Trophoblast cell (in vitro differentiated cells and primary cell): ENCODE results near the gene CREB3L4.

Source experiments
- DNase-seq, 2 donors: peaks; one replicate each; pipeline ENCODE4 v3.0.0-alpha.2; 2016
- H2AFZ ChIP-seq: 2 replicates; pipeline ENCODE4 v1.6.1; 2013; ENCODE audit warnings: low read length, moderate library complexity, mild to moderate bottlenecking; ENCODE audit not compliant: insufficient read depth, poor library complexity
- H2AK5ac ChIP-seq: 2 replicates; pipeline ENCODE4 v1.6.1; 2013; ENCODE audit warnings: mild to moderate bottlenecking, low read length
- H2BK120ac ChIP-seq: 2 replicates; pipeline ENCODE4 v1.6.1; 2013; ENCODE audit warnings: low read length, mild to moderate bottlenecking, moderate library complexity; ENCODE audit not compliant: insufficient read depth, poor library complexity
- H2BK12ac ChIP-seq: 2 replicates; pipeline ENCODE4 v1.6.1; 2013; ENCODE audit warnings: mild to moderate bottlenecking, low read length, moderate library complexity
- H2BK5ac ChIP-seq: 2 replicates; pipeline ENCODE4 v1.6.1; 2013; ENCODE audit warnings: low read length, low read depth, moderate library complexity, mild to moderate bottlenecking; ENCODE audit not compliant: poor library complexity
- H3K14ac ChIP-seq: 2 replicates; pipeline ENCODE4 v1.6.1; 2013; ENCODE audit warnings: mild to moderate bottlenecking, low read length
- H3K18ac ChIP-seq: 2 replicates; pipeline ENCODE4 v1.6.1; 2013; ENCODE audit warnings: mild to moderate bottlenecking, low read length
- H3K23ac ChIP-seq: 2 replicates; pipeline ENCODE4 v1.6.1; 2013; ENCODE audit warnings: low read length
- H3K27ac ChIP-seq: 2 replicates; pipeline ENCODE4 v1.5.1; 2013; ENCODE audit warnings: low read depth, mild to moderate bottlenecking, inconsistent platforms, low read length, moderate library complexity
- H3K27me3 ChIP-seq: 2 replicates; pipeline ENCODE4 v1.6.1; 2013; ENCODE audit warnings: inconsistent platforms, mild to moderate bottlenecking, low read length, moderate library complexity; ENCODE audit not compliant: insufficient read depth
- H3K36me3 ChIP-seq, 2 experiments: 1 replicate in 1 of 2; 2 replicates in 1 of 2; pipeline ENCODE4 v1.6.1; 2013; ENCODE audit warnings: low read length in 2 of 2, mild to moderate bottlenecking in 2 of 2, moderate library complexity in 1 of 2; ENCODE audit not compliant: insufficient read depth in 2 of 2, control insufficient read depth in 1 of 2
- H3K4ac ChIP-seq: 2 replicates; pipeline ENCODE4 v1.6.1; 2013; ENCODE audit warnings: low read depth, mild to moderate bottlenecking, low read length, moderate library complexity
- H3K4me1 ChIP-seq, 2 experiments: 1 replicate in 1 of 2; 2 replicates in 1 of 2; pipeline ENCODE4 v1.6.1; 2013; ENCODE audit warnings: low read length in 2 of 2, mild to moderate bottlenecking in 2 of 2, moderate library complexity in 1 of 2; ENCODE audit not compliant: insufficient read depth in 2 of 2, control insufficient read depth in 1 of 2
- H3K4me2 ChIP-seq: 2 replicates; pipeline ENCODE4 v1.6.1; 2013; ENCODE audit warnings: inconsistent platforms, mild to moderate bottlenecking, low read length, moderate library complexity
- H3K4me3 ChIP-seq: 2 replicates; pipeline ENCODE4 v1.5.1; 2013; ENCODE audit warnings: mild to moderate bottlenecking, low read depth, low read length, inconsistent platforms
- H3K79me1 ChIP-seq: one replicate; pipeline ENCODE4 v1.6.1; 2013; ENCODE audit warnings: low read length
- H3K79me2 ChIP-seq: 2 replicates; pipeline ENCODE4 v1.6.1; 2013; ENCODE audit warnings: low read length, mild to moderate bottlenecking; ENCODE audit not compliant: control insufficient read depth, insufficient read depth, poor library complexity
- H3K9ac ChIP-seq: 2 replicates; pipeline ENCODE4 v1.6.1; 2013; ENCODE audit warnings: mild to moderate bottlenecking, low read length
- H3K9me3 ChIP-seq: 2 replicates; pipeline ENCODE4 v1.6.1; 2013; ENCODE audit warnings: low read depth, mild to moderate bottlenecking, control low read depth, inconsistent platforms, low read length; ENCODE audit not compliant: insufficient read depth
- H4K12ac ChIP-seq: 2 replicates; pipeline ENCODE4 v1.6.1; 2013; ENCODE audit warnings: low read depth, mild to moderate bottlenecking, low read length, moderate library complexity
- H4K8ac ChIP-seq: 2 replicates; pipeline ENCODE4 v1.6.1; 2013; ENCODE audit warnings: low read depth, mild to moderate bottlenecking, low read length, moderate library complexity
- H4K91ac ChIP-seq: one replicate; pipeline ENCODE4 v1.6.1; 2013; ENCODE audit warnings: low read depth, mild to moderate bottlenecking, low read length, moderate library complexity
- WGBS: extraction: QIAGEN DNeasy Blood & Tissue Kit; methylation state at CpG from one replicate; pipeline ENCODE4 v1.1.7; 2013; ENCODE audit warnings: missing lambda C conversion rate; ENCODE audit not compliant: insufficient read length, insufficient coverage; ENCODE audit errors: extremely low coverage; 5-methylcytosine and 5-hydroxymethylcytosine counted together

Gene CREB3L4

GRCh38 chr1:153933430-153933829 lies 34.3 kb upstream of the CREB3L4 start:
- H2BK12ac ChIP-seq, result no peak overlapping the region
- peaks cover 2% of the 10 kb centered on the region for H3K9me3 ChIP-seq
- H3K4me2 ChIP-seq, result no peak overlapping the region
- no peaks in the 10 kb centered on the region for H3K79me1 ChIP-seq
- DNase-seq, result no peak
- WGBS, result no CpG with 5 or more reads among the region's 14 CpGs
- H3K14ac ChIP-seq, result no peak overlapping the region
- no peak overlapping the region for H3K4ac ChIP-seq
- no peak overlapping the region for H3K23ac ChIP-seq
- H4K91ac ChIP-seq, result no peak overlapping the region
- H3K18ac ChIP-seq, result no peak overlapping the region
- H3K27me3 ChIP-seq, result no peaks in the 10 kb centered on the region
- H3K79me2 ChIP-seq, result no peaks in the 10 kb centered on the region
- H2AFZ ChIP-seq, result no peak overlapping the region
- H2BK120ac ChIP-seq, result no peak overlapping the region
- H3K4me1 ChIP-seq, result no peaks in the 10 kb centered on the region
- no peak overlapping the region for H3K27ac ChIP-seq
- H3K36me3 ChIP-seq, result peaks cover 66 to 68% of the 10 kb centered on the region in 2 experiments
- no peak overlapping the region for H3K4me3 ChIP-seq
- no peak overlapping the region for H2AK5ac ChIP-seq
- H4K8ac ChIP-seq, result no peak overlapping the region
- H3K9ac ChIP-seq, result no peak overlapping the region
- H2BK5ac ChIP-seq, result no peak overlapping the region
- no peak overlapping the region for H4K12ac ChIP-seq

GRCh38 chr1:153933955-153934354 lies 33.7 kb upstream of the CREB3L4 start:
- no peak for DNase-seq
- Histone ChIP-seq H3K9ac (no peak overlapping the region), H3K23ac (no peak overlapping the region), H2BK120ac (no peak overlapping the region), H3K79me1 (no peaks in the 10 kb centered on the region), H3K9me3 (peaks cover 2% of the 10 kb centered on the region), H2BK12ac (no peak overlapping the region), H4K8ac (no peak overlapping the region), H2BK5ac (no peak overlapping the region), H3K14ac (no peak overlapping the region), H3K27me3 (no peaks in the 10 kb centered on the region), H3K18ac (no peak overlapping the region), H2AK5ac (no peak overlapping the region), H3K4me3 (no peak overlapping the region), H4K91ac (no peak overlapping the region), H3K4ac (no peak overlapping the region), H3K4me2 (no peak overlapping the region), H3K27ac (no peak overlapping the region), H3K36me3 (peaks cover 69 to 71% of the 10 kb centered on the region in 2 experiments), H2AFZ (no peak overlapping the region), H3K4me1 (no peaks in the 10 kb centered on the region), H4K12ac (no peak overlapping the region), H3K79me2 (no peaks in the 10 kb centered on the region)
- no CpG with 5 or more reads among the region's 11 CpGs for WGBS

- peaks cover 2% of the 10 kb centered on the region for H3K9me3 ChIP-seq
- H3K4me3 ChIP-seq, result no peak overlapping the region
- no peak for DNase-seq
- H2AK5ac ChIP-seq, result no peak overlapping the region
- H3K79me1 ChIP-seq, result no peaks in the 10 kb centered on the region
- H2BK120ac ChIP-seq, result no peak overlapping the region
- H2AFZ ChIP-seq, result no peak overlapping the region
- H4K12ac ChIP-seq, result no peak overlapping the region
- H3K9ac ChIP-seq, result no peak overlapping the region
- no peak overlapping the region for H3K4me2 ChIP-seq
- no peak overlapping the region for H3K4ac ChIP-seq
- no peak overlapping the region for H2BK12ac ChIP-seq
- H3K4me1 ChIP-seq, result no peaks in the 10 kb centered on the region
- no peak overlapping the region for H3K18ac ChIP-seq
- H2BK5ac ChIP-seq, result no peak overlapping the region
- no peak overlapping the region for H3K23ac ChIP-seq
- H3K27ac ChIP-seq, result no peak overlapping the region
- WGBS, result no CpG with 5 or more reads among the region's 9 CpGs
- peaks cover 73 to 75% of the 10 kb centered on the region in 2 experiments for H3K36me3 ChIP-seq
- H4K8ac ChIP-seq, result no peak overlapping the region
- H3K79me2 ChIP-seq, result no peaks in the 10 kb centered on the region
- no peak overlapping the region for H3K14ac ChIP-seq
- no peaks in the 10 kb centered on the region for H3K27me3 ChIP-seq
- H4K91ac ChIP-seq, result no peak overlapping the region
Observed at GRCh38 chr1:153934746-153935145, 33.0 kb upstream of the CREB3L4 start.

- no peak for DNase-seq
- Histone ChIP-seq H3K79me2 (no peaks in the 10 kb centered on the region), H3K27me3 (no peaks in the 10 kb centered on the region), H2AK5ac (no peak overlapping the region), H3K18ac (no peak overlapping the region), H3K14ac (no peak overlapping the region), H3K4ac (no peak overlapping the region), H2BK12ac (no peak overlapping the region), H2BK120ac (no peak overlapping the region), H3K4me1 (no peaks in the 10 kb centered on the region), H2BK5ac (no peak overlapping the region), H3K27ac (no peak overlapping the region), H3K4me2 (no peak overlapping the region), H3K23ac (no peak overlapping the region), H3K9me3 (peaks cover 2% of the 10 kb centered on the region), H4K91ac (no peak overlapping the region), H4K8ac (no peak overlapping the region), H3K36me3 (peaks cover 75 to 78% of the 10 kb centered on the region in 2 experiments), H2AFZ (no peak overlapping the region), H3K79me1 (no peaks in the 10 kb centered on the region), H4K12ac (no peak overlapping the region), H3K4me3 (no peak overlapping the region), H3K9ac (no peak overlapping the region)
- no CpG with 5 or more reads among the region's 12 CpGs for WGBS
Observed at GRCh38 chr1:153936011-153936802, 31.5 kb upstream of the CREB3L4 start.
